Esophagus muscularis mucosa (tissue), 4 donors: ENCODE data around the gene SF3B5. TPM values are rescaled to one million over a fixed set of nuclear protein-coding genes. Genes with fewer than 3 reads are reported as not detected.
"Not testable (repeated sequence)": the region's sequence is repeated elsewhere in the genome, so short reads cannot be mapped to it uniquely, and the experiment has no call there.

Source experiments
- DNase-seq: peaks from one replicate; pipeline ENCODE4 v3.0.0-alpha.2; 2017; ENCODE audit errors: extremely low spot score
- H3K27ac ChIP-seq, 4 donors: fragments of 200-600 bp; sonication (generic); replicated peaks in 1 of 4; 1 replicate in 3 of 4; 2 replicates in 1 of 4; pipeline ENCODE4 v1.5.1; 2016 to 2019; ENCODE audit warnings: mild to moderate bottlenecking in 1 of 4
- H3K27me3 ChIP-seq, 4 donors: fragments of 200-600 bp; sonication (generic); one replicate each; pipeline versions ENCODE4 v1.5.1 to v1.6.0; 2016 to 2019
- H3K36me3 ChIP-seq, 4 donors: fragments of 200-600 bp; sonication (generic); one replicate each; pipeline ENCODE4 v1.5.1; 2016 to 2019
- H3K4me1 ChIP-seq, 4 donors: fragments of 200-600 bp; sonication (generic); one replicate each; pipeline ENCODE4 v1.5.1; 2016 to 2019
- H3K4me3 ChIP-seq, 4 donors: fragments of 200-600 bp; sonication (generic); 1 replicate in 2 of 4; 2 replicates in 2 of 4; pipeline ENCODE4 v1.5.1; 2016 to 2019; ENCODE audit warnings: mild to moderate bottlenecking in 4 of 4, moderate library complexity in 1 of 4
- H3K9me3 ChIP-seq, 4 donors: fragments of 200-600 bp; sonication (generic); 1 replicate in 3 of 4; 2 replicates in 1 of 4; pipeline ENCODE4 v1.5.1; 2016 to 2019
- EP300 ChIP-seq: sonication (generic); formaldehyde crosslinking; IDR thresholded peaks from one replicate; pipeline ENCODE4 v1.6.1; 2017; ENCODE audit warnings: antibody characterized with exemption
- POLR2A ChIP-seq: fragments of 450-650 bp; IDR thresholded peaks from one replicate; pipeline ENCODE4 v1.6.1; 2017; ENCODE audit warnings: antibody characterized with exemption, moderate library complexity, mild to moderate bottlenecking, low read depth
- POLR2AphosphoS5 ChIP-seq, 2 donors: sonication (generic); formaldehyde crosslinking; IDR thresholded peaks; one replicate each; pipeline ENCODE4 v1.6.1; 2017; ENCODE audit warnings: antibody characterized with exemption in 2 of 2
- WGBS: methylation state at CpG from one replicate; pipeline ENCODE4 v1.1.5; 2018; 5-methylcytosine and 5-hydroxymethylcytosine counted together
- intact Hi-C: fragments of 100-400 bp; cut with DNase I; formaldehyde crosslinking; loops from one replicate; pipeline ENCODE4 v1.15.1; 2023
- total RNA-seq, 4 donors: library from RNA; depleted of rRNA; stranded (reverse); fragments of >200 nt; gene quantifications; one replicate each; pipeline versions ENCODE4 v1.1.0 to v1.2.1, GENCODE V29; 2016
- TF ChIP-seq, protein P1 (sequence below), 3 experiments: fragments of 200-600 bp in 2 of 3; fragments of 450-650 bp in 1 of 3; sonication (generic) in 2 of 3; IDR thresholded peaks; one replicate each; pipeline ENCODE4 v1.5.1; 2017 to 2019; ENCODE audit warnings: antibody characterized with exemption in 3 of 3, mild to moderate bottlenecking in 2 of 3, moderate library complexity in 1 of 3

SF3B5 gene
- total RNA-seq, 4 donors from 2014 or later: 79.2 to 134 (median 99.6) TPM

DNA sequence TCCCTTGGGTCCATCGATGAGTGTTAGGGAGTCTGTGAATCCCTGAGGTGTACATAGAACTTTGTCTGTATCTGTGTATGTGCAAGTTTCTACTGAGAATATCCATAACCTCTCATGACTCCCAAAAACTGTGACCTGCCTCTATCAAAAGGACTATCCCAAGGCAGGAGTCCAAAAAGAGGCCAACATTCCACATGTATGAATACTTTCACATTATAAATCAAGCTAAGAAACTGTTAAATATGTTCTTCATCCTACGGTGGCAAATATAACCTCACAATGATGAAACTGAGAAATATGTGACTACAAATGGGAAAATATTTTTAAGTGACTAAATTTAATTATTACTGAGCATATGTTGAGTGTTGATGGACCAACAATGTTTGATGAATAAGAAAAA is 38.8 kb upstream of the SF3B5 start:
- TF ChIP-seq, protein P1, sequence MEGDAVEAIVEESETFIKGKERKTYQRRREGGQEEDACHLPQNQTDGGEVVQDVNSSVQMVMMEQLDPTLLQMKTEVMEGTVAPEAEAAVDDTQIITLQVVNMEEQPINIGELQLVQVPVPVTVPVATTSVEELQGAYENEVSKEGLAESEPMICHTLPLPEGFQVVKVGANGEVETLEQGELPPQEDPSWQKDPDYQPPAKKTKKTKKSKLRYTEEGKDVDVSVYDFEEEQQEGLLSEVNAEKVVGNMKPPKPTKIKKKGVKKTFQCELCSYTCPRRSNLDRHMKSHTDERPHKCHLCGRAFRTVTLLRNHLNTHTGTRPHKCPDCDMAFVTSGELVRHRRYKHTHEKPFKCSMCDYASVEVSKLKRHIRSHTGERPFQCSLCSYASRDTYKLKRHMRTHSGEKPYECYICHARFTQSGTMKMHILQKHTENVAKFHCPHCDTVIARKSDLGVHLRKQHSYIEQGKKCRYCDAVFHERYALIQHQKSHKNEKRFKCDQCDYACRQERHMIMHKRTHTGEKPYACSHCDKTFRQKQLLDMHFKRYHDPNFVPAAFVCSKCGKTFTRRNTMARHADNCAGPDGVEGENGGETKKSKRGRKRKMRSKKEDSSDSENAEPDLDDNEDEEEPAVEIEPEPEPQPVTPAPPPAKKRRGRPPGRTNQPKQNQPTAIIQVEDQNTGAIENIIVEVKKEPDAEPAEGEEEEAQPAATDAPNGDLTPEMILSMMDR (IDR thresholded peaks at IDR 0.05): no peak
- TF ChIP-seq POLR2A (no peak), EP300 (no peak), POLR2AphosphoS5 (IDR thresholded peaks at IDR 0.05) (no peak)
- 81% methylated on average over 2 of the region's 2 CpGs for WGBS
- no peaks in the 10 kb centered on the region for H3K9me3 ChIP-seq
- H3K36me3 ChIP-seq: no peaks in the 10 kb centered on the region
- no peak for DNase-seq
- H3K4me3 ChIP-seq: no peak overlapping the region
- intact Hi-C loops: no loop called here
- H3K27me3 ChIP-seq: no peaks in the 10 kb centered on the region
- no peaks in the 10 kb centered on the region for H3K4me1 ChIP-seq
- no peak overlapping the region for H3K27ac ChIP-seq

DNA sequence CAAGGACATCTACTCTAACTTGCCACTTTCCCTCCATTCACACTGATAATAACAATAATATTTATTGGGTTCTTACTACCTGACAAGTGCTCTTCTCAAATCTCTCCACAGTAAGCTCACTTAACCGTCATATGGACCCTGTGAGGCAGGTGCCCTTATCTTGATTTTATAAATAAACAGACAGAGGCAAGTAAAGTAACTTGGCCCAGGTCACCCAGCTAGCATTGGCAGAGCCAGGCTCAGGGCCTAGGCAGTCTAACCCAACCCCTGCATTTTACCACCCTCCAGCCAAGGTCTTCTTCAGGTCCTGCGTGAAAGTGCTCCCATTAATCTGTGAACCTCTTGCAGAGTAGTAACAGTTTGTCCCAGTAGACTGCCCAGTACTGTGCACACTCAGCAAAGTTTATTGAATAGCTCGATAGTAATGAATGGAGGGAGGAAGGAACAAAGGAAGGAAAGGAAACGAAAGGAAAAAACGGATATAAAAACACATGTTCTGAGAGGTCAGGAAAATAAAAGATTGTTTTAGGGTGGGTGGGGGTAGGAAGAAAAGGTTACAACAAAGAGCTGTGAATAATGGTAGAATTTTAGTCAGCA is 38.0 kb upstream of the SF3B5 start:
- intact Hi-C loops: no loop called here
- H3K27ac ChIP-seq: no peak overlapping the region
- no peak for TF ChIP-seq POLR2AphosphoS5 (IDR thresholded peaks at IDR 0.05)
- TF ChIP-seq POLR2A: no peak
- TF ChIP-seq EP300: no peak
- TF ChIP-seq, protein P1 (IDR thresholded peaks at IDR 0.05): no peak

DNA sequence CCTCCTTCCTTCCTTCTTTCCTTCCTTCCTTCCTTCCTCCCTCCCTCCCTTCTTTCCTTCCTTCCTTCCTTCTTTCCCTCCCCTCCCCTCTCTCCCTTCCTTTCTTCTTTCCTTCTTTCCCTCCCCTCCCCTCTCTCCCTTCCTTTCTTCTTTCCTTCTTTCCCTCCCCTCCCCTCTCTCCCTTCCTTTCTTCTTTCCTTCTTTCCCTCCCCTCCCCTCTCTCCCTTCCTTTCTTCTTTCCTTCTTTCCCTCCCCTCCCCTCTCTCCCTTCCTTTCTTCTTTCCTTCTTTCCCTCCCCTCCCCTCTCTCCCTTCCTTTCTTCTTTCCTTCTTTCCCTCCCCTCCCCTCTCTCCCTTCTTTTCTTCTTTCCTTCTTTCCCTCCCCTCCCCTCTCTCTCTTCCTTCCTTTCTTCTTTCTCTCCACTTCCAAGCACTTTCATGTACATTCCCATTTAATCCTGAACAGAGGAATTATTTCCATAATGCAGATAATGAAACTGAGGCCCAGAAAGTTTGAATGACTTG is 36.9 kb upstream of the SF3B5 start:
- H3K9me3 ChIP-seq, H3K4me3 ChIP-seq, DNase-seq, H3K27me3 ChIP-seq, H3K27ac ChIP-seq, intact Hi-C loops, H3K4me1 ChIP-seq, H3K36me3 ChIP-seq: not testable (repeated sequence)

More for the DNA sequence above, 38.0 kb upstream of the SF3B5 start:
- no peaks in the 10 kb centered on the region for H3K27me3 ChIP-seq
- H3K9me3 ChIP-seq: no peaks in the 10 kb centered on the region
- WGBS: 94% methylated on average over 5 of the region's 5 CpGs
- H3K36me3 ChIP-seq: no peaks in the 10 kb centered on the region
- no peaks in the 10 kb centered on the region for H3K4me1 ChIP-seq
- H3K4me3 ChIP-seq: no peak overlapping the region
- no peak for DNase-seq

DNA sequence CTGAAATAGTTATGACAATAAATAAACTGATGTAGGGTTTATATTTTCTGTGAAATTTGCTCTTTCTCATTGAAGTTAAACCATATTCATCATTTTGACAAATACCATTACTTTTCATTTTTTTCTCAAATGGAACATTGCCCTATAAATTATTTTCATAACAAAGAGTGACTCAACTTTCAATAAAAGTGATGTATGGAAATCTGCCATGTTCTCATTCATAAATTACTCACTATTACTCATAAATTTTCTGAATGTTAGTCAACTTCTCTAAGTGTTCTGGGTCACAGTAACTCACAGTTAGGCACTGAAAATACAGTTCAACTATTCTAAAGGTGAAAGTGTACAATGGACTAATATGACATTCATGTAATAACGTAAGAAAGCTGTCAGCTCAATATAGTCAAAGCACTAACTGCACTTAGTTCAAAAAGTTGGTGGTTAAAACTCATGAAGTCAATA is 35.9 kb upstream of the SF3B5 start:
- Histone ChIP-seq H3K27ac (no peak overlapping the region), H3K4me1 (no peaks in the 10 kb centered on the region), H3K4me3 (no peak overlapping the region), H3K36me3 (no peaks in the 10 kb centered on the region), H3K9me3 (no peaks in the 10 kb centered on the region), H3K27me3 (no peaks in the 10 kb centered on the region)
- 57% methylated on average over 1 of the region's 1 CpG for WGBS
- no peak for DNase-seq
- intact Hi-C loops: no loop called here
- TF ChIP-seq POLR2A (no peak), POLR2AphosphoS5 (IDR thresholded peaks at IDR 0.05) (no peak), EP300 (no peak)
- TF ChIP-seq, protein P1 (IDR thresholded peaks at IDR 0.05): no peak

DNA sequence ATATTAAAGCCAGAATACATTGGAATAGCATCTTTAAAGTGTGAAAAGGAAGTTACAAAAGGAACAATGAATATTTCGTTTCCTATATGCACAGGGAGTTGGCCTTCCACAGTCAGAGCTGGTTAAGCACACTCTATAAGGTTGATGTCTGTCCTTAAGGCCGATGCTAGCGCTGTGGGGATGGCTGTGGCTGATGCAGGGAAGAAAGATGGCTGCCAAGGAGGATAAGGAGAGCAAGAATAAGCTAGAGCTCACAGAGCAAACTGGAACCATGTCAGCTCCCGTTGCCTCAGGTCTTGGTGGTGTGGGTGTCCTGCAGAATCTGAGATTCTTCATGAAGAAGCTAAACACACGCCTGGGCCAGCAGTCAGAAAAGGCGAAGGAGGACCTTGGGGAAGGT is 34.1 kb upstream of the SF3B5 start:
- intact Hi-C loops: no loop called here
- Histone ChIP-seq H3K4me3 (no peak overlapping the region), H3K36me3 (no peaks in the 10 kb centered on the region), H3K4me1 (no peaks in the 10 kb centered on the region), H3K27me3 (no peaks in the 10 kb centered on the region), H3K27ac (no peak overlapping the region), H3K9me3 (no peaks in the 10 kb centered on the region)
- no peak for TF ChIP-seq POLR2A
- TF ChIP-seq, protein P1 (IDR thresholded peaks at IDR 0.05): no peak
- TF ChIP-seq EP300: no peak
- TF ChIP-seq POLR2AphosphoS5 (IDR thresholded peaks at IDR 0.05): no peak
- no peak for DNase-seq
- WGBS: 86% methylated on average over 6 of the region's 6 CpGs
